T47D (cell line): ENCODE results near the gene RIN3.

Experiments
- DNase-seq, 2 experiments: peaks; one replicate each; pipeline versions ENCODE4 v3.0.0 to v3.0.0-alpha.2; 2011 to 2012; ENCODE audit warnings: low read depth in 1 of 2, low spot score in 1 of 2
- JUND ChIP-seq: IDR thresholded peaks from 2 replicates; pipeline ENCODE4 v1.6.1; 2012; ENCODE audit warnings: low read depth
- in situ Hi-C: cut with HindIII; loops from 2 replicates; pipeline ENCODE4 v1.10.0; 2016; ENCODE audit warnings: low sequenced_read_pairs, low pct_unique_long_range_greater_than_20kb

Gene RIN3

DNA sequence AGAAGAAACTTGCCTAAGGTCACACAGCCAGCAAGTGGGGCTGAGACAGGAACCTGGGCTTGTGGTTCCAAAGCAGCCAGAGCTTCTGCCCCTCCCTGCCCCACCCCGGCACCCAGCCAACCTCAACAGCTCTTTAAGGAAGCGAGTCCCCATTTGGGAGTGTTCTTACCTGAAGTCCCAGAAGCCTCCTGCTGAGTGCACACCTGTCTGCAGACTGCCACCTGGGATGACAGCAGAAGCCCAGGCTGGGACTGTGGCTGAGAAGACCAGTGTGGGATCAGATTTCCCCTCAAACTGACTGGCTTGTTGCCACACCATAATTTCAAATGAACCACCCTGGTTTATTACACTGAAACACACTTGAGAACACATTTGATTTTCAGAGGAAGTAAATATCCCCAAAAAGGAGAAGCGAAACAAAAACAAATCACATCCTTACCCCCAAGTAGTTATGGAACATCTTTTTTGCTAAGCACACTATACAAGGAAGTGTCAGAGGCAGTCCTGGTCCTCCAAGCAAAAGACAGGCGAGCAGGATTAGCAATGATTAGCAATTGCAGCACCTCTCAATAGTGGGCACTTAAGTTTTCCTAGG lies 6.3 kb upstream of the RIN3 start:
- DNase-seq: no peak
- no peak for TF ChIP-seq JUND
- in situ Hi-C loops: no loop called here

DNA sequence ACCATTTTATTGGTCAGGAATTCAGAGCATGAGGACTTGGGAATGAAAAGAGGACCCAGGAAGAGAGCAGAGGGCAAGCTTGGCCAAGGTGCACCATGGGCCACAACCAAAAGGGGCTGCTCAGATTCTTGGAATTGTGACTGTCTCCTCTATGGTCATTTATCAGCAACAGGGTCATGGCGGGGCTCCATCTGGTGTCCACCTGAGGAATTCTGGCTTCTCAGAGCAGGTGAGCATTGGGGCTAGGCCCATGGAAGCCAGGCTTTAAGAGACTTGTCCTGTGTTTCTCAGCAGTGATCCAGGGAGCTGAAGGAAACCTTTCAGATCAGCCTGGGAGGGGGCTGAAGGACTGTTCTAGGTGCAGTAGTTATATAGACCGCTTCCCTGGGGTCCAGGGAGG lies 2.6 kb upstream of the RIN3 start:
- TF ChIP-seq JUND: no peak
- in situ Hi-C loops: no loop called here
- DNase-seq: peak in 1 of 2 experiments; percentile 42

- no peak for DNase-seq
- in situ Hi-C loops: no loop called here
Observed at GRCh38 chr14:92511453-92512238, 1.9 kb upstream of the RIN3 start.

DNA sequence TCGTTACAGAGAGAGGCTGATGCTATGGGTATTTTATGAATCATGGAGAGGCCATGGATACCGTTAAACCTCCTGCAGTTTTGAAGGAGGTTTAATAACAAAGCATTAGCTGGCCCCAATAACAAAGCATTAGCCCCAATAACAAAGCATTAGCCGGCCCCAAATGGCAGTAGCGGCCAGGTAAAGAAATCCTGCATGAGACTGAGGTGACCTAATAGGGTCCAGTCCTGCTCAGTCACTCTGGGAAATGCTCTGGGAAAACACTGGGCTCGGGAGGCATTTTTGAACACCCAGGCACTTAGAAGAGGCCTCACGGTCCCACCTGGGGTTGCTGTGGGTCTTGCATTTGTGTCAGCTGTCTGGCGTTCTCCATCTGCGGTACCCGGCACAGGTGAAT lies 776 bp upstream of the RIN3 start:
- in situ Hi-C loops: no loop called here
- no peak for TF ChIP-seq JUND
- no peak for DNase-seq

More at GRCh38 chr14:92511453-92512238, 1.9 kb upstream of the RIN3 start:
- no peak for TF ChIP-seq JUND

- in situ Hi-C loops: no loop called here
- no peak for DNase-seq
- TF ChIP-seq JUND: no peak
Observed at GRCh38 chr14:92513966-92514843, 624 bp downstream of the RIN3 start.

DNA sequence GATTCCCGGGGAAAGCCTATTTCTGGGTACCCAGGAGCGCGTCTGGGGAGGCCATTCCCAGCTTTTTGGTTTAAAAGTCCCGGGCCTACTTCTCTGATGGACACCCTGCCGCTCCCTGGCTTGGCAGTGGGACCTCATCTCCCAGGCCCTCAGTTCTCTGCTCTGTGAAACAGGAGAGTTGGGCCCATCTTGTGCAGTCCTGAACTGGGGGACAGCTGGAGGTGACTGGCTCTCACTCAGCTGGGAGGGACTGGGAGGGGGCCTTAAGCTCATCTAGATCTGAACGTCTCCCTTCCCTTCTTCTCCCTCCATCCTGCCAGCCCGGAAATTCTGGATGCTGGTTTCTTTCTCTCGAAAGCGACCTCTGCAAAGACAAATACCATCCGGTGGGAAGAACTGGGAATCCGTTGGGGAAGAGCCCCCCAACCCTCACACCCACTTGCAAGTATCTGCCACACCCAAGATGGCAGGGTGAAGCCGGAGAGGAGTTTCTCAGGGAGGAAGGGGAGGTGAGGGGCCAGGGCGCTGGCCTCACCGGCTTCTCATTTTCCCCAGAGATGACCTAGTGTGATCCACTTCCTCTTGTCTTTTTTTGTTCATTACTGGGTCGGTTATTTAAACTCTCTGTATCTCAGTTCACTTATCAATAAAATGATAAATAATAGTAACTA lies 1.4 kb downstream of the RIN3 start:
- in situ Hi-C loops: no loop called here
- TF ChIP-seq JUND: no peak
- no peak for DNase-seq

- in situ Hi-C loops: no loop called here
- DNase-seq: no peak
- no peak for TF ChIP-seq JUND
Observed at GRCh38 chr14:92515546-92516343, 2.2 kb downstream of the RIN3 start.

DNA sequence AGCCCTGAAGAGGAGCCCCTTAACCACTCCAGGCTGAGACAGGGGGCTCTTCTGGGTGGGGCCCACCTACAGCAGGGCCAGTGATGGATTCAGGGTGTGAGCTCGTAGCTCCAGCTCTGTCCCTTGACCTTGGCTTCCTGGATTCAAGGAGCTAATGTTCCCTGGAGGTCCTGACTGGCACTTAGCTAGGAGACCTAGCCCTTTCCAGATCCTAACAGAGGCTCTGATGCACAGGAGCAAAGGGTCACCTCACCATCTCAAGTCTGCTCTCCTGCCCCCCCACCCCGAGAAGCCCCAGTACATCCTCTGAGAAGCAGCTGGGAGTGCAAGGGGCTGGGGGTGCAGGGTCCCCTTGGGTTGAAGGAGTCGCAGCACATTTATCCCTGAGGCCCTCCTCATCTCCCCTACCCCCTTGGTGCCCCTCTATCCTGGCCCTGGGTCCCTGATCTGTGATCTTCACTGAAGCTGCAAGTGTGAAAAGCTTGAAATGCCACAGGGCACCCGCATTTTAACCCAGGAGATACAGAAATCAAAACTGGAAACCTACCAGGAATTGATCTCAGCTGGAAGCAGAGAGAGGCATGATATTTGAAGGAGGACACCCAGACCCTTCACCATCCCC lies 2.9 kb downstream of the RIN3 start:
- in situ Hi-C loops: no loop called here
- no peak for DNase-seq
- no peak for TF ChIP-seq JUND

DNA sequence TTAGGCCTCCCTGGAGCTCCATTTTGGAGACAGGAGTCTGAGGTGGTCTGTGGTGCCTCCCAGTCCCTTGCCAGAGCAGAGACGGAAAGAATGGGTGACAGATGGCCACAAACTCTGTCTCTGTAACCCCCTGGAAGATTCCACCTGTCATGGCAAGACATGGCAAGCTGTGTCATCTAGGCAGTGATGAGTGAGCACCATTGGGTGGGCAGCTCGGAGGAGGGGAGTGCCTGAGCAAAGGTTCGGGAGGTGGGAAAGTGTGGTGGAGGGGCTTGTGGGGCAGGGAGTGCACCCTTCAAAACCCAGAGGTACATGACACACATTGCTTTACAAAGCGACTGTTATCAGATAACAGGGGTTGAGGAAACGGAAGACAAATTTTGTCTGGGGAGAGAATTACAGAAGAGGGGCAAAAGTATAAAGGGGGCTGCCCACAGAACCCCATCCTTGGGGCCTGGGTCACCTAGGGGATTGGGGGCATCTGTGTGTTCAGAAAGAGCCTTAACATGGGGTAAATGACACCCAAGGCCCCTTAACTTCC lies 3.5 kb downstream of the RIN3 start:
- TF ChIP-seq JUND: no peak
- DNase-seq: no peak
- in situ Hi-C loops: no loop called here

DNA sequence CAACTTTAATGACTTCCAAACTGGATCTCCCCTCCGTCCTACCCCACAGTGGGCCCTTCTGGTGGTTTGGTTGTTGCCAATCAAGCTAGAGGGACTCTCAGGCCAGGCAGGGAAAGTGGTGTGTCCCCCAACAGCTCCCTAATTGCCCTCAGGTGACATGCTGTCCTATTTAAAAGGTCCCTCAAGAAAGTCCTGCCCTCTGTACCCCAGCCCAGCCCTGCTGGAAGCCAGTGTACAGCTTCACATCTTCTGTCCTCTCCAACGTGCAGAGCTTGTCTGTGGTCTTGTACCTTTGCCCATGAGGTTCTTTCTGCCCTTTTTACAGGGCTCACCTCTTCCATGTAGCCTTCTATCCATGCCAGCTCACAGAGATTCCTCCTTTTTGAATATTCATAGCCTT lies 4.2 kb downstream of the RIN3 start:
- no peak for TF ChIP-seq JUND
- in situ Hi-C loops: no loop called here
- no peak for DNase-seq

DNA sequence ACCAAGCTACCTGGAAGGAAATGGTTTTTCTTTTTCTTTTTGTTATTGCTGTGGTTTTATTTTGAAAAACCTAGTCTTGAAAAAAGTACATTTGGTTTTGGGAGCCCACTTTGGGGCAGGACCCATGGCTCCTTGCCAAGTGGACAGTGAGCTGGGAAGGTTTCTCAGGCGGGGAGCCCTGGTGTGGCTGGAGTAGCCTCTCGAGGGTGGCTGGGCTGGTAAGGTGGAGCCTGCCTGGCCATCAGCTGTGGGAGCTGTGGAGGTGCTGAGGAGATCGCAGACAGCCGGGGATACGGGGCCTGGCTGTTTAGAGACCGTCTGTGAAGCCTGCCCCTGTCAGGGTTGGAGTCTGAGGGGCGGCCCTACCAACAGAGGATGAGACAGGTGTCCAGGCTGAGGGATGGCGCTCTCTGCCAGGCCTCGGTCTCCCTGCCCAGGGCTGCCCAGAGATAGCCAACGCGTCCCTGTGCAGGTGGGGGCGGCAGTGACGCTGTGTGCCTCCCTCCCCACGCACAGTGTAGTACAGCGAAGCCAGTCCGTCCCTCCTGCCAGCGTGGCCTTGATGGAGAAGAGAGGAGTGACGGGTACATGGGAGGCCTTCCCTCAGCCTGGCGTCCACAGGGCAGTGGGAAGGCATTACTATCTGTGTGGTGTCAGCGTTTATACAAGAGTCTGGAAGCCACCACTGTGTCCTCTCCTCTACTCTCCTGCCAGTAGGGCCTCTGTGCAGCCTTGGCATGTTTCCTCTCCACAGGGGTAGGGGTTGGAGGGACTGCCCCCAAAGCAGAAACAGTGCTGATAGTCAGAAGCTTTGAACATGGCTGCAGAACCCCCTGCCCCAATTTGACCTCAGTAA lies 5.9 kb downstream of the RIN3 start:
- no peak for TF ChIP-seq JUND
- no peak for DNase-seq
- in situ Hi-C loops: no loop called here
